NK-92 treated with Interleukin-12 subunit alpha and Interleukin-12 subunit beta, amount 100 ng/mL, for 24 hours (cell line): ENCODE measurements around the gene THSD7A.

Experiments
- DNase-seq: peaks from one replicate; lab custom pipeline; 2025; lab: John Stamatoyannopoulos, UW

THSD7A gene

GRCh38 chr7:11331128-11332102 is 500.6 kb downstream of the THSD7A start:
- DNase-seq = no peak

- DNase-seq = no peak
Measured at GRCh38 chr7:11330717-11331116, 501.3 kb downstream of the THSD7A start.

DNA sequence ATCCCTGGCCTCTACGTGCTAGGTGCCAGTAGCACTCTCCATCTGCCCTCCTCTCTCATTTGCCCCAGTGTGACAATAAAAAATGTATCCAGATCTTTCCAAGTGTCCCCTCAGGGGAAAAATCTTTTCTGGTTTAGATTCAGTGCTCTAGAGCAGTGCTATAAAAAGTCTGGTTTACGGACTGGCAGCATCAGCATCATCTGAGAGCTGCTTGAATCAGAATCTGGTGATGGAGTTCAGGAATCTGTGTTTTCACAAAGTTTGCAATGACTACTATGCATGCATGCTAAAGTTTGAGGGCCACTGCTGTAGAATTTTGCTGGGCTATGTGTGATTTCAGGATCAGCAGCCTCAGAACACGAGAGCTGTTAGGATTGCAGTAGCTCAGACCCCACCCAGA is 501.8 kb downstream of the THSD7A start:
- no peak for DNase-seq

DNA sequence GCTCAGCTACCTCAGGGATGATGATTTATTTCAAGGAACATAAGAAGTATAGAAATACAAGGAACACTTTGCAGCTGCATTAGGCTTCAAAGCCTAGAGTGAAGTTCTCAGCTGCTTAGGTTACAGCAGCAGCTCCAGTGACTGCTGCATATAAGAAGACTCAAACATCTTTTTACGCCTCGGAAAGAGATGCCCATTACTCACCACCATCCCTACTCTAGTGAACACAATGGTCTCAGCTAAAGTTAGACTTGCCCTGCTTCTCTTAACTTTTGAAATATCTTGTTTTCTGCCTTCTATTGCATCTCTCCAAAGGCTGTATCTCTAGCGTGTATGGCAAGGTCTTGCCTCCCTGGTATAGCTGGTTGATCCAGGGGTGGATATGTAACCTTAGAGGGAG is 502.4 kb downstream of the THSD7A start:
- no peak for DNase-seq

- DNase-seq = no peak
Measured at GRCh38 chr7:11328309-11328708, 503.7 kb downstream of the THSD7A start.

GRCh38 chr7:11327633-11328032 is 504.4 kb downstream of the THSD7A start:
- no peak for DNase-seq
